Endodermal cell (in vitro differentiated cells): ENCODE results near the gene GOLGA5. TPM values are rescaled to one million over a fixed set of nuclear protein-coding genes. Genes with fewer than 3 reads are reported as not detected.

Experiments used
- DNase-seq: peaks from one replicate; pipeline ENCODE4 v3.0.0-alpha.2; 2017
- H3K27ac ChIP-seq: 2 replicates; pipeline ENCODE4 v1.5.1; 2013; ENCODE audit warnings: mild to moderate bottlenecking, low read depth, low read length, moderate library complexity
- H3K27me3 ChIP-seq: 2 replicates; pipeline ENCODE4 v1.6.1; 2013; ENCODE audit warnings: mild to moderate bottlenecking, low read length, moderate library complexity; ENCODE audit not compliant: insufficient read depth, control insufficient read depth, poor library complexity, severe bottlenecking
- H3K36me3 ChIP-seq: 2 replicates; pipeline ENCODE4 v1.7.0; 2013; ENCODE audit warnings: mild to moderate bottlenecking, low read length, moderate library complexity; ENCODE audit not compliant: control insufficient read depth, insufficient read depth
- H3K4me1 ChIP-seq: one replicate; pipeline ENCODE4 v1.7.0; 2013; ENCODE audit warnings: low read length; ENCODE audit not compliant: control insufficient read depth, insufficient read depth
- H3K4me3 ChIP-seq: 2 replicates; pipeline ENCODE4 v1.5.1; 2013; ENCODE audit warnings: mild to moderate bottlenecking, low read length, moderate library complexity
- H3K9ac ChIP-seq: 2 replicates; pipeline ENCODE4 v1.6.1; 2013; ENCODE audit warnings: mild to moderate bottlenecking, low read length, moderate library complexity; ENCODE audit not compliant: poor library complexity, severe bottlenecking; ENCODE audit errors: extremely low read depth
- H3K9me3 ChIP-seq: 2 replicates; pipeline ENCODE4 v1.6.1; 2013; ENCODE audit warnings: mild to moderate bottlenecking, low read length, moderate library complexity; ENCODE audit not compliant: control insufficient read depth
- H3K27ac Mint-ChIP-seq: 2 replicates; pipeline ENCODE4 v1.8.0; 2020; ENCODE audit warnings: mixed read lengths
- H3K27me3 Mint-ChIP-seq: 2 replicates; pipeline ENCODE4 v1.8.0; 2021; ENCODE audit warnings: mild to moderate bottlenecking, mixed read lengths; ENCODE audit not compliant: insufficient read depth
- H3K36me3 Mint-ChIP-seq: 2 replicates; pipeline ENCODE4 v1.8.0; 2020; ENCODE audit warnings: low read depth, mixed read lengths
- H3K4me1 Mint-ChIP-seq: 2 replicates; pipeline ENCODE4 v1.8.0; 2020; ENCODE audit warnings: mixed read lengths
- H3K4me3 Mint-ChIP-seq: 2 replicates; pipeline ENCODE4 v1.8.0; 2020; ENCODE audit warnings: mild to moderate bottlenecking, moderate library complexity, mixed read lengths
- H3K9me3 Mint-ChIP-seq: 2 replicates; pipeline ENCODE4 v1.8.0; 2020; ENCODE audit warnings: mild to moderate bottlenecking, mixed read lengths
- CTCF ChIP-seq: fragments of 200-600 bp; sonication (generic); conservative IDR thresholded peaks from 2 replicates; pipeline ENCODE4 v1.5.0; 2021; ENCODE audit warnings: antibody characterized with exemption, mild to moderate bottlenecking
- WGBS, 2 experiments: methylation state at CpG; one replicate each; pipeline versions ENCODE4 v1.1.5 to v1.1.7; 2013; ENCODE audit warnings: missing lambda C conversion rate in 2 of 2, mixed read lengths in 1 of 2; ENCODE audit not compliant: insufficient coverage in 1 of 2, insufficient read length in 1 of 2; 5-methylcytosine and 5-hydroxymethylcytosine counted together
- long read RNA-seq, 4 experiments: library from polyadenylated mRNA in 2 of 4; library from RNA in 1 of 4; library from capped mRNA in 1 of 4; stranded (forward) in 3 of 4; unstranded in 1 of 4; transcript quantifications; one replicate each; pipeline ENCODE4 v2.0.0, GENCODE V29; 2020 to 2021; ENCODE audit warnings: inconsistent platforms in 1 of 4
- polyA plus RNA-seq, 2 experiments: library from polyadenylated mRNA; stranded (reverse); fragments of 50-300 nt; gene quantifications; one replicate each; pipeline ENCODE4 v1.2.3, GENCODE V29; 2013
- total RNA-seq, 2 donors: library from RNA; stranded (reverse); fragmentation: NEBNext Ultra II Directional in 1 of 2; extraction: Animal tissue kit (Norgen Biotek cat#: 25700) in 1 of 2; gene quantifications; 2 replicates in 1 of 2; 3 replicates in 1 of 2; pipeline ENCODE4 v1.2.1, GENCODE V29; 2021

GOLGA5 gene
- 10 to 100 TPM; 29.3 to 41.1 TPM for total RNA-seq
- polyA plus RNA-seq (2013, experiment 1 of 2) = 30.3 TPM
- 30.8 TPM for polyA plus RNA-seq (2013, experiment 2 of 2)
- long read RNA-seq, experiment 1, partial matches to known transcripts = 13 of 21 reads
- long read RNA-seq, experiment 1, other reads (novel, unspliced or antisense) = 4 of 21 reads
- long read RNA-seq, experiment 2, transcript GOLGA5-201 (13 exons, 2,969 nt) = major isoform, 71 of 84 reads
- long read RNA-seq, experiment 2, partial matches to known transcripts = 7 of 84 reads
- long read RNA-seq, experiment 2, other reads (novel, unspliced or antisense) = 6 of 84 reads
- long read RNA-seq, experiment 3, transcript GOLGA5-201 (13 exons, 2,969 nt) = major isoform, 185 of 218 reads
- long read RNA-seq, experiment 3, partial matches to known transcripts = 11 of 218 reads
- long read RNA-seq, experiment 3, other reads (novel, unspliced or antisense) = 22 of 218 reads
- long read RNA-seq, experiment 4, partial matches to known transcripts = 3 of 8 reads
- long read RNA-seq, experiment 4, other reads (novel, unspliced or antisense) = 1 of 8 reads

- H3K27ac ChIP-seq = peak within 1 kb of the TSS; percentile 63
- peak within 1 kb of the TSS; percentile 99 for H3K4me3 ChIP-seq
- peak; percentile 99 for DNase-seq
- H3K9me3 ChIP-seq = peaks cover 25% of the 10 kb centered on the region
- H3K9ac ChIP-seq = peak within 1 kb of the TSS; percentile 97
- H3K36me3 ChIP-seq = peaks cover 18% of the 10 kb centered on the region
- Mint-ChIP-seq H3K4me1 (peaks cover 7% of the 10 kb centered on the region), H3K27me3 (peaks cover 25% of the 10 kb centered on the region), H3K36me3 (peaks cover 18% of the 10 kb centered on the region), H3K27ac (peak within 1 kb of the TSS; percentile 94), H3K9me3 (peaks cover 25% of the 10 kb centered on the region), H3K4me3 (peak within 1 kb of the TSS; percentile 98)
- H3K4me1 ChIP-seq = no peaks in the 10 kb centered on the region
- TF ChIP-seq CTCF = no peak
- WGBS, 2 experiments = 6 to 11% methylated on average over 40 to 71 of the region's 71 CpGs
- H3K27me3 ChIP-seq = no peaks in the 10 kb centered on the region
These were observed at the start of gene GOLGA5 for GRCh38 chr14:92793709-92794546. GOLGA5 (plus strand) TSS chr14:92794305; CDS start chr14:92797438, 3,133 bp downstream.

DNA sequence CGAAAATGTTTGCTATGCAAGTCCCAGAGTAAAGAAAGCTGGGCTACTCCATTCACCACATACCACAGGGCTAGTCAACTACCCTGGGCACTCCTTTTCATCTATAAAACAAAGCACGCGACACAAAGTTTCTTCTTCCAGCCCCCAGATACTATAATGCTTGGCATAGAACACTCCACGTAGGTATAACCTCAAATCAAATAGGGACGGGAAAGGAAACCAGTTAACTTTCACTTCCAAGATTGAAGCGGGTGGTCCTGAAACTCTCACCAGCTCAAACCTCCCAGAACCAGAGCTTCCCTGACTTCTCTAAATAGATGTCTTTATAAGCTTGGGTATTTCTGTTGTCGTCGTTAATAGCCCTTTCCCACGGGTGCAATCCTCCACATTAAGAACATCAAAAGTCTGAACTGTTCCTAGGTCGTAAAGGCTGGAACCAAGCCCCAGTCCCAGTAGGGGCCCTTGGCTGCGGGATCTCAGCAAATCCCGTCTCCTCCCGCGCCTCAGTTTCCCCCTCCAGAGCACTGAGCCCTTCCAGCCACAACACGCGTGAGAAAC, 46.3 kb upstream of the GOLGA5 start:
- Mint-ChIP-seq H3K36me3 (peaks cover 16% of the 10 kb centered on the region), H3K4me1 (peaks cover 7% of the 10 kb centered on the region), H3K9me3 (peaks cover 4% of the 10 kb centered on the region), H3K27ac (peak overlapping the region; percentile 96), H3K27me3 (peaks cover 7% of the 10 kb centered on the region), H3K4me3 (peak overlapping the region; percentile 85)
- H3K27me3 ChIP-seq = no peaks in the 10 kb centered on the region
- peak overlapping the region; percentile 25 for H3K27ac ChIP-seq
- peak overlapping the region; percentile 90 for H3K9ac ChIP-seq
- peak overlapping the region; percentile 93 for H3K4me3 ChIP-seq
- peak; percentile 49 for DNase-seq
- no peaks in the 10 kb centered on the region for H3K4me1 ChIP-seq
- H3K9me3 ChIP-seq = no peaks in the 10 kb centered on the region
- no peak for TF ChIP-seq CTCF
- 17 to 43% methylated on average over 5 to 16 of the region's 16 CpGs for WGBS, 2 experiments
- no peaks in the 10 kb centered on the region for H3K36me3 ChIP-seq
